Trophoblast cell (in vitro differentiated cells and primary cell): Measurements from ENCODE around the gene RFC1.

Source experiments
- DNase-seq, 2 donors: peaks; one replicate each; pipeline ENCODE4 v3.0.0-alpha.2; 2016
- H2AFZ ChIP-seq: 2 replicates; pipeline ENCODE4 v1.6.1; 2013; ENCODE audit warnings: low read length, moderate library complexity, mild to moderate bottlenecking; ENCODE audit not compliant: insufficient read depth, poor library complexity
- H2AK5ac ChIP-seq: 2 replicates; pipeline ENCODE4 v1.6.1; 2013; ENCODE audit warnings: mild to moderate bottlenecking, low read length
- H2BK120ac ChIP-seq: 2 replicates; pipeline ENCODE4 v1.6.1; 2013; ENCODE audit warnings: low read length, mild to moderate bottlenecking, moderate library complexity; ENCODE audit not compliant: insufficient read depth, poor library complexity
- H2BK12ac ChIP-seq: 2 replicates; pipeline ENCODE4 v1.6.1; 2013; ENCODE audit warnings: mild to moderate bottlenecking, low read length, moderate library complexity
- H2BK5ac ChIP-seq: 2 replicates; pipeline ENCODE4 v1.6.1; 2013; ENCODE audit warnings: low read length, low read depth, moderate library complexity, mild to moderate bottlenecking; ENCODE audit not compliant: poor library complexity
- H3K14ac ChIP-seq: 2 replicates; pipeline ENCODE4 v1.6.1; 2013; ENCODE audit warnings: mild to moderate bottlenecking, low read length
- H3K18ac ChIP-seq: 2 replicates; pipeline ENCODE4 v1.6.1; 2013; ENCODE audit warnings: mild to moderate bottlenecking, low read length
- H3K23ac ChIP-seq: 2 replicates; pipeline ENCODE4 v1.6.1; 2013; ENCODE audit warnings: low read length
- H3K27ac ChIP-seq: 2 replicates; pipeline ENCODE4 v1.5.1; 2013; ENCODE audit warnings: low read depth, mild to moderate bottlenecking, inconsistent platforms, low read length, moderate library complexity
- H3K27me3 ChIP-seq: 2 replicates; pipeline ENCODE4 v1.6.1; 2013; ENCODE audit warnings: inconsistent platforms, mild to moderate bottlenecking, low read length, moderate library complexity; ENCODE audit not compliant: insufficient read depth
- H3K36me3 ChIP-seq, 2 experiments: 1 replicate in 1 of 2; 2 replicates in 1 of 2; pipeline ENCODE4 v1.6.1; 2013; ENCODE audit warnings: low read length in 2 of 2, mild to moderate bottlenecking in 2 of 2, moderate library complexity in 1 of 2; ENCODE audit not compliant: insufficient read depth in 2 of 2, control insufficient read depth in 1 of 2
- H3K4ac ChIP-seq: 2 replicates; pipeline ENCODE4 v1.6.1; 2013; ENCODE audit warnings: low read depth, mild to moderate bottlenecking, low read length, moderate library complexity
- H3K4me1 ChIP-seq, 2 experiments: 1 replicate in 1 of 2; 2 replicates in 1 of 2; pipeline ENCODE4 v1.6.1; 2013; ENCODE audit warnings: low read length in 2 of 2, mild to moderate bottlenecking in 2 of 2, moderate library complexity in 1 of 2; ENCODE audit not compliant: insufficient read depth in 2 of 2, control insufficient read depth in 1 of 2
- H3K4me2 ChIP-seq: 2 replicates; pipeline ENCODE4 v1.6.1; 2013; ENCODE audit warnings: inconsistent platforms, mild to moderate bottlenecking, low read length, moderate library complexity
- H3K4me3 ChIP-seq: 2 replicates; pipeline ENCODE4 v1.5.1; 2013; ENCODE audit warnings: mild to moderate bottlenecking, low read depth, low read length, inconsistent platforms
- H3K79me1 ChIP-seq: one replicate; pipeline ENCODE4 v1.6.1; 2013; ENCODE audit warnings: low read length
- H3K79me2 ChIP-seq: 2 replicates; pipeline ENCODE4 v1.6.1; 2013; ENCODE audit warnings: low read length, mild to moderate bottlenecking; ENCODE audit not compliant: control insufficient read depth, insufficient read depth, poor library complexity
- H3K9ac ChIP-seq: 2 replicates; pipeline ENCODE4 v1.6.1; 2013; ENCODE audit warnings: mild to moderate bottlenecking, low read length
- H3K9me3 ChIP-seq: 2 replicates; pipeline ENCODE4 v1.6.1; 2013; ENCODE audit warnings: low read depth, mild to moderate bottlenecking, control low read depth, inconsistent platforms, low read length; ENCODE audit not compliant: insufficient read depth
- H4K12ac ChIP-seq: 2 replicates; pipeline ENCODE4 v1.6.1; 2013; ENCODE audit warnings: low read depth, mild to moderate bottlenecking, low read length, moderate library complexity
- H4K8ac ChIP-seq: 2 replicates; pipeline ENCODE4 v1.6.1; 2013; ENCODE audit warnings: low read depth, mild to moderate bottlenecking, low read length, moderate library complexity
- H4K91ac ChIP-seq: one replicate; pipeline ENCODE4 v1.6.1; 2013; ENCODE audit warnings: low read depth, mild to moderate bottlenecking, low read length, moderate library complexity
- WGBS: extraction: QIAGEN DNeasy Blood & Tissue Kit; methylation state at CpG from one replicate; pipeline ENCODE4 v1.1.7; 2013; ENCODE audit warnings: missing lambda C conversion rate; ENCODE audit not compliant: insufficient read length, insufficient coverage; ENCODE audit errors: extremely low coverage; 5-methylcytosine and 5-hydroxymethylcytosine counted together

RFC1 gene

GRCh38 chr4:39308611-39309010, 57.6 kb downstream of the RFC1 start:
- Histone ChIP-seq H2BK5ac (no peak overlapping the region), H3K14ac (no peak overlapping the region), H4K91ac (no peak overlapping the region), H3K23ac (no peak overlapping the region), H3K9me3 (no peaks in the 10 kb centered on the region), H2BK12ac (no peak overlapping the region), H3K4ac (no peak overlapping the region), H3K79me1 (no peaks in the 10 kb centered on the region), H3K4me2 (no peak overlapping the region), H2AK5ac (no peak overlapping the region), H2BK120ac (no peak overlapping the region), H3K4me3 (no peak overlapping the region), H3K27ac (no peak overlapping the region), H3K9ac (no peak overlapping the region), H3K18ac (no peak overlapping the region), H4K8ac (no peak overlapping the region), H3K4me1 (no peaks in the 10 kb centered on the region), H4K12ac (no peak overlapping the region), H3K27me3 (no peaks in the 10 kb centered on the region), H2AFZ (no peak overlapping the region), H3K36me3 (peaks cover 11 to 33% of the 10 kb centered on the region in 2 experiments), H3K79me2 (no peaks in the 10 kb centered on the region)
- peak in 1 of 2 donors; percentile 10 for DNase-seq
- no CpG with 5 or more reads among the region's 6 CpGs for WGBS

GRCh38 chr4:39305912-39306677, 60.1 kb downstream of the RFC1 start:
- WGBS, result no CpG with 5 or more reads among the region's 14 CpGs
- Histone ChIP-seq H2BK120ac (no peak overlapping the region), H4K91ac (no peak overlapping the region), H3K4me1 (no peaks in the 10 kb centered on the region), H3K23ac (no peak overlapping the region), H3K36me3 (peaks cover 9 to 27% of the 10 kb centered on the region in 2 experiments), H3K79me1 (no peaks in the 10 kb centered on the region), H3K27ac (no peak overlapping the region), H3K9ac (no peak overlapping the region), H3K14ac (no peak overlapping the region), H3K4me3 (no peak overlapping the region), H3K18ac (no peak overlapping the region), H3K4me2 (no peak overlapping the region), H4K8ac (no peak overlapping the region), H2AFZ (no peak overlapping the region), H4K12ac (no peak overlapping the region), H3K9me3 (no peaks in the 10 kb centered on the region), H3K4ac (no peak overlapping the region), H2AK5ac (no peak overlapping the region), H3K79me2 (no peaks in the 10 kb centered on the region), H2BK12ac (no peak overlapping the region), H3K27me3 (no peaks in the 10 kb centered on the region), H2BK5ac (no peak overlapping the region)
- no peak for DNase-seq

GRCh38 chr4:39304651-39305050, 61.5 kb downstream of the RFC1 start:
- Histone ChIP-seq H3K4me2 (no peak overlapping the region), H3K4me1 (no peaks in the 10 kb centered on the region), H4K12ac (no peak overlapping the region), H3K9me3 (no peaks in the 10 kb centered on the region), H3K36me3 (peaks cover 17 to 30% of the 10 kb centered on the region in 2 experiments), H2BK12ac (no peak overlapping the region), H3K79me1 (no peaks in the 10 kb centered on the region), H3K14ac (no peak overlapping the region), H3K9ac (no peak overlapping the region), H2AK5ac (no peak overlapping the region), H3K4me3 (no peak overlapping the region), H2BK120ac (no peak overlapping the region), H3K18ac (no peak overlapping the region), H3K27ac (no peak overlapping the region), H2BK5ac (no peak overlapping the region), H3K23ac (no peak overlapping the region), H3K27me3 (no peaks in the 10 kb centered on the region), H4K8ac (no peak overlapping the region), H4K91ac (no peak overlapping the region), H3K4ac (no peak overlapping the region), H2AFZ (no peak overlapping the region), H3K79me2 (no peaks in the 10 kb centered on the region)
- DNase-seq, result peak; percentile 48 to 70
- no CpG with 5 or more reads among the region's 5 CpGs for WGBS

GRCh38 chr4:39303871-39304270, 62.3 kb downstream of the RFC1 start:
- no peaks in the 10 kb centered on the region for H3K4me1 ChIP-seq
- no CpG with 5 or more reads among the region's 3 CpGs for WGBS
- H3K9me3 ChIP-seq, result no peaks in the 10 kb centered on the region
- H3K79me2 ChIP-seq, result no peaks in the 10 kb centered on the region
- no peak overlapping the region for H3K4me3 ChIP-seq
- H3K23ac ChIP-seq, result no peak overlapping the region
- no peak overlapping the region for H3K27ac ChIP-seq
- peak; percentile 51 to 86 for DNase-seq
- no peaks in the 10 kb centered on the region for H3K79me1 ChIP-seq
- H4K91ac ChIP-seq, result no peak overlapping the region
- no peak overlapping the region for H3K14ac ChIP-seq
- no peak overlapping the region for H4K8ac ChIP-seq
- H3K4me2 ChIP-seq, result no peak overlapping the region
- no peak overlapping the region for H2BK12ac ChIP-seq
- H3K27me3 ChIP-seq, result no peaks in the 10 kb centered on the region
- no peak overlapping the region for H2AK5ac ChIP-seq
- H4K12ac ChIP-seq, result no peak overlapping the region
- no peak overlapping the region for H2AFZ ChIP-seq
- H2BK5ac ChIP-seq, result no peak overlapping the region
- no peak overlapping the region for H3K18ac ChIP-seq
- H2BK120ac ChIP-seq, result no peak overlapping the region
- H3K9ac ChIP-seq, result no peak overlapping the region
- no peak overlapping the region for H3K4ac ChIP-seq
- peaks cover 22 to 32% of the 10 kb centered on the region in 2 experiments for H3K36me3 ChIP-seq
